Middle frontal gyrus (tissue), 1 donor: ENCODE results near the gene EMC9.
A peak's percentile ranks its signal among the peaks of the same experiment; 100 is the strongest.

Experiments
- DNase-seq: peaks from one replicate; pipeline ENCODE4 v3.0.0-alpha.2; 2015; ENCODE audit warnings: low spot score; ENCODE audit errors: extremely low spot score

EMC9 gene

GRCh38 chr14:24149302-24149969, 8.0 kb upstream of the EMC9 start:
- no peak for DNase-seq

- no peak for DNase-seq
Measured at GRCh38 chr14:24147761-24148428, 6.5 kb upstream of the EMC9 start.

DNA sequence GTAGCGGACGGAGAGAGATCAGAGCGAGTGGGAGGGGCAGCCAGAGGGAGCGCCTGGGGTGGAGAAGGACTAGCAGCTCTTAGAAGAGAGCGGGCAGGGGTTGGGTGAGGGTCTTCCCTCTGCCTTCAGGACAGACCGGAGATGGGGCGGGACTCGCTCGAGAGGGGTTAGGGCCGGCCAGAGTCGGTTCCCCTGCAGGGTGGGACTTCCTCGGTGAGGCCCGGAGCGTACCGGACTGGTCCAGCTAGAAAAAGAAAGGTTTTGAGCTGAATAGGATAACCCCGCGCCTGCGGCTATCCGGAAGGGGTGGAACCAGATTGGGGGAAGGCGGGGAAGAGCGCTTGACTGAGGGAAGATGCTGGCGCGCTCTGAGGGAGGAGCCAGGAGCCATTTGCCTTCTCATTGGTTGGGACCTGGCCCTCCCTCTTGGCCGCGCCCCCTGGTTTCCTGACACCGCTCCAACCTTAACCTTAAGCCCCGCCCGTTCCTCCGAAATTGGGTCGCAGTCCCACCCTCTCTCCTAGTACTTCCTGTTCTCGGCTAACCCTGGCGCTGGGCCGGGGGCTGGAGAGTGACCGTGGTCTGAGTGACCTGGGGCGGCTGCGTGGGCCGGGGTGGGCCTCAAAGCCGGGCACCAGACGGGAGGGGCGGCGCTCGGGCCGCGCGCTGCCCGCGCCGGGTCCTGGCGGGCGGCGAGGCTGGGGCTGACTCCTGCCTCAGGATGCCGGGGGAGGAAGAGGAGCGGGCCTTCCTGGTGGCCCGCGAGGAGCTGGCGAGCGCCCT, 5.8 kb upstream of the EMC9 start, which contains the start of gene RNF31:
Gene RNF31, plus strand, starts transcription at position 521 of the 783 bp plus-strand sequence. Its CDS starts 201 bp downstream, at position 722.
- peak; percentile 94 for DNase-seq

DNA sequence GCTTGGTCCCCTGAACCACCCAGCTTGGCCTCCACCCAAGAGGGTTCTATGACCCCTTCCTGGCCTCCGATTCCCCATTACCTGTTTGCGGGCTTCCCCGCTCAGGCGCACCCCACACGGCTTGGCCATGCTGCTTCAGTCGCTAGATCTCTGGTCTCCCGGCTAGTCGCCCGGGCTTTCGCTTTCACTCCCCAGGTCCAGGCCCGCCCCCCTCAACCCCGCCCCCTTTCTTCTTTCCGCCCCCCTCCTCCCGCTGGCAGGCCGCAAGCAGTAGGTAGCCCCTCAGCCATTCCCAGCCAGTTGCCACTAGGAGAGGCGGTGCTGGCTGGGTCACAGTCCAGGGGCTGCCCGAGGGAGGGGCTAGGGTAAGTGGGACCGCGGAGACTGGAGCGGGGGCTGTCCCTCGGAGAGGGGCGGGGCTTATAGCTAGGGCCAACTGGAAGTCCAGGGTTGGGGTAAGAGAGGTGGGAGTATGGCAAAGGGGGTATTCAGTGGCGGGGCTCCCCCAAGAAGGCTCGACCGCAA, 5.1 kb upstream of the EMC9 start, which contains the start of gene PSME2:
Gene PSME2, minus strand, starts transcription at position 158 of the 525 bp plus-strand sequence. Its CDS starts 29 bp downstream, at position 129.
- peak; percentile 25 for DNase-seq

DNA sequence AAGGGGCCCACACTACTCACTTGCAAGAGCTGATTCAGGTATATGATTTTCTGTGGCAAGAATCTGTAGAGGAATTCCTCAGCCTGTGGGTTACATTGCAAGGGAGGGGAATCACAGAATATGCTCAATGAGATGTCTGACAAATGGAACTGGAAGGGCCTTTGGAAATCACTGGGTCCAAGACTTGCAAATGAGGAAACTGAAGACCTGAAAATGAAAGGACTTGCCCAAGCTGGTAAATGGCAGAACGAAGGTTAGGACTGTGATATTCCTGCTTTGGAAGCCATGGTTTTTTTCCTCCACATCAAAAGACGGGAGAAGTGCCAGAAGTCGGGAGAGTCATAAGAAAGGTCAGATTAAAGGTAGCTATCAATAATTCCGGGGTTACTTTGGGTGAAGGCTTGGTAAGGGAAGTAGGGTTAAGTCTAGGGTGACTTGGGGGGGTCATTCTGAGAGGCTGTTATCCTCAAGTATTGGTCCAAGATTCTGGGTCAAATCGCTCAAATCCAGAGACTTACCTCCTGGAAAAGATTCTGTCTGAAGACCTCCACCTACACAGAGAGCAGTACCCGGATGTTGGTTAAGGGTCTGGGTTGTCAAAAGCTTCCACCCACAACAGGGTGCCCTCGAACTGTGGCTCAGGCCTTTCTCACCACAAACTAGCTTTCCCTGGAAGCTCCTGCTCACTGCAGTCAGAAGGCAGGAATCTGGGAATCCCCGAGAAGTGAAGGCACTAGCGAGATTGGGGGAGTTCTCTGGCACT, 4.5 kb upstream of the EMC9 start:
- DNase-seq, result no peak

- DNase-seq, result no peak
Measured at GRCh38 chr14:24145219-24145618, 3.8 kb upstream of the EMC9 start.

- DNase-seq, result no peak
Measured at GRCh38 chr14:24144451-24144850, 3.1 kb upstream of the EMC9 start.

GRCh38 chr14:24143511-24143910, 2.1 kb upstream of the EMC9 start:
- DNase-seq, result no peak

DNA sequence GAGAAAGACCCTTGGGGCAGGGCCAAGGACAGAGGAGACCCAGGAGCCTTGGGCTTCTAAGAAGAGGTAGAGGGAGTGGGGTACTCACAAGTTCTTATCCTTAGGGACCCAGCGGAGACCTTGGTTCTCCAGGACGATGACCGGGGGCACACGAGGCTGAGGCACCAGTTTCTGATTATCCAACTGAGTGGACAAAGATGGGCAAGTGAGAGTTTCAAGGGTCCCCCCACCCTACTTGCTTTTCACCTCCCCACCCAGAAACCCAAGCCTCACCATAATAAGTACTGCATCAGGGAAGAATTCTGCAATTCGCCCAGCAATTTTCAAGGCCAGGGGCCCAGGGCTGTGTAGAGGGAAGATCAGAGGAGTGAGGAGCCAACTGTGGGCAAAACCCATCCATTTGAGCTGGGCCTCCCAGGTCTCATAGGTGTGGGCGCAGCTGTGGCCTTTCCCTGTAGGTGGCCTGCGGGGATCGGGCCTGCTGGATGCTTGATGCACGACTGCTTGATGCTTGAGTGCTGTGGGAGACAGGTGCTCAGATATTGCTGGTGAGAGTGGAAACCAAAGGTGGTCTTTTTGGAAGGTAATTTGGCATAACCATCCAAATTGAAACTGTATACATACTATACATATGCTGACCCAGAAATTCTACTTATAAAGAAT, 2.0 kb downstream of the EMC9 start:
- no peak for DNase-seq

DNA sequence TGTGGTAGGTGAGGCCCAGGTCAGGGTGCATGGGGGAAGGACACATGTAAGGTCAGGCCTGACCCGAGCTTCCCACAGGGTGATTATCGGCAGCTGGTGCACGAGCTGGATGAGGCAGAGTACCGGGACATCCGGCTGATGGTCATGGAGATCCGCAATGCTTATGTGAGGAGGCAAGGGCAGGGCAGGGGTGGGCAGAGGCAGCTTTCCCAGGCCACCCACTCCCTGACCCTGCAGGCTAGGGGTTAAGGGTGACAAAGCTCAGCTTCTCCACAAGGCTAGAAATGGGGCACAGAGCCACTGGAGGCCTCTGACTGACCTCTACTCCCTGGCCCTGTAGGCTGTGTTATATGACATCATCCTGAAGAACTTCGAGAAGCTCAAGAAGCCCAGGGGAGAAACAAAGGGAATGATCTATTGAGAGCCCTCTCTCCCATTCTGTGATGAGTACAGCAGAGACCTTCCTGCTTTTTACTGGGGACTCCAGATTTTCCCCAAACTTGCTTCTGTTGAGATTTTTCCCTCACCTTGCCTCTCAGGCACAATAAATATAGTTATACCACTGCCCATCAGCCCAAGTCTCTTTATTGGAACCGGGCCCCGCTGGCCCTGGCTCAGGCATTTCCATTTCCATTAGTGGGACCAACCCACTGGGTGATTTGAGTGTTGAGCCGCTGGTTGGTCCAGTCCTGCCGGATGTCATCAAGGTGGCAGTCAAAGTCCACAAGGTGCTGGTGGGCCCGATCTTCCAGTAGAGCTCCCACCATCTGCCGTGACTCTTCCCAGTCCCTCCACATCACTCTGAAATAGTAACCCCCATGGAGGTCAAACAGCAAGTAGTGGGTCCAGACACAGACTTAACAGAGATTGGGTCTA, 2.8 kb downstream of the EMC9 start:
- DNase-seq, result no peak

DNA sequence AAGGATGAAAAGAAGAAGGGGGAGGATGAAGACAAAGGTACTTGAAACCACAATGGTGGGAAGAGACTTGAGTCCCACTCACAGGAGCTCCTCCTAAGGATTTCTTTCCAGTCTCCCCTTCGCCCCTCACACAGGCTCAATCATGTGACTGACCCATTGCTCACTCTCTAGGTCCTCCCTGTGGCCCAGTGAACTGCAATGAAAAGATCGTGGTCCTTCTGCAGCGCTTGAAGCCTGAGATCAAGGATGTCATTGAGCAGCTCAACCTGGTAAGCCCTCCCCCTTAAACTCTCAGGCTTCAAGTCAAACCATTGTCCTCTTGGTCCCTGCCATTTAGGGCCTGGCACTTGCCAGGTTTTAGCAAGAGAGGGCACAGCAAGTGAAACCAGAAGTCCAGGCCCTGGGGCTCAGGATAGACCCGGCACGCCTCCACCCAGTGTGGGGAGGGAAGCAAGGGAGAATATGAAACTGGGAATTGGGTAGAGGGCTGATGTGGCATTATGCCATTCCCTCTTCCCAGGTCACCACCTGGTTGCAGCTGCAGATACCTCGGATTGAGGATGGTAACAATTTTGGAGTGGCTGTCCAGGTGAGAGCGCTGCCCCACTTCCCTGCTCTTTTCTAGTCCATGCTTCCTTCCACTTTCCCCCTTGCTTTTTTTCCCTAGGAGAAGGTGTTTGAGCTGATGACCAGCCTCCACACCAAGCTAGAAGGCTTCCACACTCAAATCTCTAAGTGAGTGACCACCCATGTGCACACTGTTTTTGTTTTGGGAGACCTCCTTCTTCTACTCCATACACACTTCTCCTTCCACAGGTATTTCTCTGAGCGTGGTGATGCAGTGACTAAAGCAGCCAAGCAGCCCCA, 3.6 kb downstream of the EMC9 start:
- DNase-seq, result no peak

- DNase-seq, result no peak
Measured at GRCh38 chr14:24136684-24137528, 4.5 kb downstream of the EMC9 start.

- peak; percentile 78 for DNase-seq
Measured at GRCh38 chr14:24135834-24136683, 5.3 kb downstream of the EMC9 start, which contains the start of gene PSME1. Gene PSME1, plus strand, starts transcription at chr14:24136194. Its CDS starts 69 bp downstream, at chr14:24136263.

GRCh38 chr14:24135584-24135833, 5.9 kb downstream of the EMC9 start:
- no peak for DNase-seq

DNA sequence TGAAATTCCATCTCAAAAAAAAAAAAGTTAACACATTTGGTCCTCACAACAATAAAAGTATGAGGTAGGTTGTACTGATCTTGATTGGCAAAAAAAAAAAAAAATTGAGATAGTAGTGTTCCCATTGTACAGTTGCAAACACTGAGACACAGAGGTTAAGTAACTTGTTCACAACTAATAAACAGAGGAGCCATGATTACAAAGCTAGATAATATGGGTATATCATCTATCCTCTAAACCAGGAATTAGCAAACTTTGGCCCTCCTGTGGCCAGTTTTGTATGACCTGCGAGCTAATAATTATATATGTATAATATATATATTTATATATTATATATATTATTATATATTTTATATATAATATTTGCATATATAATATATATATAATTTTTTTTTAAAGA, 7.7 kb downstream of the EMC9 start:
- DNase-seq, result no peak

- no peak for DNase-seq
Measured at GRCh38 chr14:24132976-24133375, 8.4 kb downstream of the EMC9 start.
